ENCODE data around the gene GAPDH. TPM values are rescaled to one million over a fixed set of nuclear protein-coding genes. Genes with fewer than 3 reads are reported as not detected.

The GAPDH gene
- total RNA-seq, 1 donor from 2014 or later = 4,161 TPM

DNA sequence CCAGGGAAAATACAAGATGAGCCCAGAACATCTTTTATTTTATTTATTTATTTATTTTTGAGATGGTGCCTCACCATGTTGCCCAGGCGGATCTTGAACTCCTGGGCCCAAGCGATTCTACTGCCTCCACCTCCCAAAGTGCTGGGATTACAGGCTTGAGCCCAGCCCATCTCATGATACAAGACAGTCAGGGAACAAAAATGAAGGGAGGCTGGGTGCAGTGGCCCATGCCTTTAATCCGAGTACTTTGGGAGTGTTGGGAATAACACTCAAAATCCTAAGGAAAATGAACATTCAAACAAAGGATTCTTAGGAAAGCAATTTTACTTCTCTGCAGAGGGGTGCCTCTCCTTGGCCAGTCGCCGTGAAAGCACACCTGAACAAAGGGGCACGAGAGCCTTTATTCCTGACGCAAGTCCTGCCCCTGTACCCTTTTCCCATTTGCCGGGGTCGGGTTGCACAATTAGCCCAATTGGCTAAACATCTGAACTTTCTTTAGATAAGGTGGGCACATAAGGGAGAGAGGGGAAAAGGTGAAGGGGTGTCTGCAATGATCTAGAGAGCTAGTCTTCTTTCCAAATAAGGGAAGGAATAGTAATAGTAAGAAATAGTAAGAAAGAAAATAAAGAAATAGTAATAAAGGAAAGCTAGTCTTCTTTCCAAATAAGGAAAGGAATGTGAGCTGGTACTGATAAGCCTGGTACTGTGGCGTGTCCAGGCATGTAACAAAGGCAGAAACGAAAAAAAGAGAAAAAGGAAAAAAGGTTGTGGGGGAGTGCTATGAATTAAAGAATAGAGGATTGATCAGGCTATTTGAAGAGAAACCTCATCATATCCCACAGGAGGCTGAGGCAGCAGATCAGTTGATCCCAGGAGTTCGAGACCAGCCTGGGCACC, 27.0 kb upstream of the GAPDH start:
- no peak overlapping the region for H3K27ac ChIP-seq (replicated peaks)
- DNase-seq = no peak
- H3K36me3 ChIP-seq = peaks cover 36% of the 10 kb centered on the region
- no peaks in the 10 kb centered on the region for H3K9me3 ChIP-seq (replicated peaks)
- TF ChIP-seq, protein P1, sequence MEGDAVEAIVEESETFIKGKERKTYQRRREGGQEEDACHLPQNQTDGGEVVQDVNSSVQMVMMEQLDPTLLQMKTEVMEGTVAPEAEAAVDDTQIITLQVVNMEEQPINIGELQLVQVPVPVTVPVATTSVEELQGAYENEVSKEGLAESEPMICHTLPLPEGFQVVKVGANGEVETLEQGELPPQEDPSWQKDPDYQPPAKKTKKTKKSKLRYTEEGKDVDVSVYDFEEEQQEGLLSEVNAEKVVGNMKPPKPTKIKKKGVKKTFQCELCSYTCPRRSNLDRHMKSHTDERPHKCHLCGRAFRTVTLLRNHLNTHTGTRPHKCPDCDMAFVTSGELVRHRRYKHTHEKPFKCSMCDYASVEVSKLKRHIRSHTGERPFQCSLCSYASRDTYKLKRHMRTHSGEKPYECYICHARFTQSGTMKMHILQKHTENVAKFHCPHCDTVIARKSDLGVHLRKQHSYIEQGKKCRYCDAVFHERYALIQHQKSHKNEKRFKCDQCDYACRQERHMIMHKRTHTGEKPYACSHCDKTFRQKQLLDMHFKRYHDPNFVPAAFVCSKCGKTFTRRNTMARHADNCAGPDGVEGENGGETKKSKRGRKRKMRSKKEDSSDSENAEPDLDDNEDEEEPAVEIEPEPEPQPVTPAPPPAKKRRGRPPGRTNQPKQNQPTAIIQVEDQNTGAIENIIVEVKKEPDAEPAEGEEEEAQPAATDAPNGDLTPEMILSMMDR (IDR thresholded peaks at IDR 0.05; ENCODE audit: borderline replicate concordance) = no peak
- intact Hi-C loops (cut with micrococcal nuclease) = no loop called here
- no peak overlapping the region for H3K4me3 ChIP-seq
- no peaks in the 10 kb centered on the region for H3K4me1 ChIP-seq
- H3K27me3 ChIP-seq (ENCODE audit: low read depth) = no peaks in the 10 kb centered on the region

DNA sequence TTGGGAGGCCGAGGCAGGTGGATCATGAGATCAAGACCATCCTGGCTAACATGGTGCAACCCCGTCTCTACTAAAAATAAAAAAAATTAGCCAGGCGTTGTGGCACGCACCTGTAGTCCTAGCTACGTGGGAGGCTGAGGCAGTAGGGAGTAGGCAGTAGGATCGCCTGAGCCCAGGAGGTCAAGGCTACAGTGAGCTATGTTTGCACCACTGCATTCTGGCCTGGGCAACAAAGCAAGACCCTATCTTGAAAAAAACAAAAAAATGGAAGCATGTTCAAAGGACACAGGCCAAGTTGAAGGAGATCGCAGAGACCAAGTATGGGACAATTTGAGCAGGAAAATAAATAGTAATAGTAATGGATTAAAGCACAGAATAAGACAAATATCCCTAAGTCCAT, 26.2 kb upstream of the GAPDH start:
- no peak for DNase-seq
- H3K27me3 ChIP-seq (ENCODE audit: low read depth) = no peaks in the 10 kb centered on the region
- no peak overlapping the region for H3K27ac ChIP-seq (replicated peaks)
- H3K9me3 ChIP-seq (replicated peaks) = no peaks in the 10 kb centered on the region
- H3K4me3 ChIP-seq = no peak overlapping the region
- TF ChIP-seq, protein P1 (IDR thresholded peaks at IDR 0.05; ENCODE audit: borderline replicate concordance) = no peak
- H3K4me1 ChIP-seq = no peaks in the 10 kb centered on the region
- H3K36me3 ChIP-seq = peaks cover 43% of the 10 kb centered on the region
- intact Hi-C loops (cut with micrococcal nuclease) = no loop called here

DNA sequence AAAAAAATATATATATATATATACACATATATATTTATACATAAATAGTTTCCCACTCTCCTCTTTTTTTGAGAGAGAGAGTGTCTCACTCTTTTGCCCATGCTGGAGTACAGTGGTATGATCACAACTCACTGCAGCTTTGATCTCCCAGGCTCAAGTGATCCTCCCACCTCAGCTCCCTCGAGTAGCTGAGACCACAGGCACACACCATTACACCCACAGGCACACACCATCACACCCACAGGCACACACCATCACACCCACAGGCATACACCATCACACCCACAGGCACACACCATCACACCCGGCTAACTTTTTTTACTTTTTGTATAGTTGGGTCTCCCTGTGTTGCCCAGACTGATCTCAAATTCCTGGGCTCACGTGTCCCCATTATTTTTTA, 14.1 kb upstream of the GAPDH start:
- TF ChIP-seq, protein P1 (IDR thresholded peaks at IDR 0.05; ENCODE audit: borderline replicate concordance) = no peak
- no peaks in the 10 kb centered on the region for H3K4me1 ChIP-seq
- no peak overlapping the region for H3K4me3 ChIP-seq
- intact Hi-C loops (cut with micrococcal nuclease) = no loop called here
- peaks cover 91% of the 10 kb centered on the region for H3K36me3 ChIP-seq
- no peaks in the 10 kb centered on the region for H3K9me3 ChIP-seq (replicated peaks)
- H3K27ac ChIP-seq (replicated peaks) = no peak overlapping the region
- H3K27me3 ChIP-seq (ENCODE audit: low read depth) = no peaks in the 10 kb centered on the region
- no peak for DNase-seq

DNA sequence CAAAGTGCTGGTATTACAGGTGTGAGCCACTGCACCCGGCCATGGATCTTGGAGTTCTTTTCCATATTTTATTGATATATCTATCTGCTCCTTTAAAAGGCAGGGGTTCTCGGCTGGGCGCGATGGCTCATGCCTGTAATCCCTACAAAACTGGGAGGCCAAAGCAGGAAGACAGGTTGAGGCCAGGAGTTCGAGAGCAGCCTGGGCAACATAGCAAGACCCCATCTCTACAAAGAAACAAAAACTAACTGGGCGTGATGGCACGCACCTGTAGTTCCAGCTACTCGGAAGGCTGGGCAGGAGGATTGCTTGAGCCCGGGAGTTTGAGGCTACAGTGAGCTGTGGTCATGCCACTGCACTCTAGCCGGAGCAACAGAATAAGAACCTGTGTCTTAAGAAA, 12.1 kb upstream of the GAPDH start:
- TF ChIP-seq, protein P1 (IDR thresholded peaks at IDR 0.05; ENCODE audit: borderline replicate concordance) = no peak
- Histone ChIP-seq H3K36me3 (peaks cover 93% of the 10 kb centered on the region), H3K27me3 (ENCODE audit: low read depth) (no peaks in the 10 kb centered on the region), H3K4me3 (no peak overlapping the region), H3K4me1 (no peaks in the 10 kb centered on the region), H3K27ac (replicated peaks) (no peak overlapping the region), H3K9me3 (replicated peaks) (no peaks in the 10 kb centered on the region)
- intact Hi-C loops (cut with micrococcal nuclease) = no loop called here
- DNase-seq = no peak

DNA sequence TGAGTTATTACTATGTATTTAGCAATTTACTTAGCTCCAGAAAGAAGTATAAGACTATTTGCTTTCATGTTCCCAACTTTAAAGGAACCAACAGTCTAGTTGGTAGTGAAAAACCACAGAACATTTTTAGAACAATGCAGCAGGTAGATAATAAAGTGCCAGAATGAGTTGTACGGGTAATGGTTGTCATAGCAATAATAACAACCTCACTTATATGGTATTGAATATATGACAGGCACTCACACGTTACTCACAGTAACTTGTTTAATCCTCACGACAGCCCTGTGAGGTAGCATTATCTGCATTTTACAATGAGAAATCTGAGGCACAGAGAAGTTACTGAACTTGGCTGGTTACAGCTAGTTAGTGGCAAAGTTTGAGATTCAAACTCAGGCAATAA, 10.6 kb upstream of the GAPDH start:
- Histone ChIP-seq H3K9me3 (replicated peaks) (no peaks in the 10 kb centered on the region), H3K4me1 (no peaks in the 10 kb centered on the region), H3K27ac (replicated peaks) (no peak overlapping the region), H3K4me3 (no peak overlapping the region), H3K36me3 (peaks cover 95% of the 10 kb centered on the region), H3K27me3 (ENCODE audit: low read depth) (no peaks in the 10 kb centered on the region)
- intact Hi-C loops (cut with micrococcal nuclease) = no loop called here
- TF ChIP-seq, protein P1 (IDR thresholded peaks at IDR 0.05; ENCODE audit: borderline replicate concordance) = no peak
- DNase-seq = no peak

All from left ventricle myocardium inferior (tissue), 1 donor.